GM12872 (cell line): ENCODE measurements around the gene PROSER1.

Source experiments
- CTCF ChIP-seq: IDR thresholded peaks from 3 replicates; pipeline ENCODE4 v1.5.1; 2011; ENCODE audit warnings: low read depth, mild to moderate bottlenecking, low read length, moderate library complexity; ENCODE audit not compliant: insufficient read depth

The PROSER1 gene

GRCh38 chr13:39052944-39053343, 15.1 kb upstream of the PROSER1 start:
- TF ChIP-seq CTCF, result no peak

GRCh38 chr13:39051157-39051556, 13.3 kb upstream of the PROSER1 start:
- peak; percentile 44 for TF ChIP-seq CTCF

- TF ChIP-seq CTCF, result no peak
These were observed 11.4 kb upstream of the PROSER1 start for GRCh38 chr13:39049274-39049673.

- no peak for TF ChIP-seq CTCF
These were observed 10.9 kb upstream of the PROSER1 start for GRCh38 chr13:39048806-39049205.

- no peak for TF ChIP-seq CTCF
These were observed 9.7 kb upstream of the PROSER1 start for GRCh38 chr13:39047560-39047959.

- no peak for TF ChIP-seq CTCF
These were observed 6.6 kb upstream of the PROSER1 start for GRCh38 chr13:39044536-39044935.

- TF ChIP-seq CTCF, result no peak
These were observed 2.3 kb upstream of the PROSER1 start for GRCh38 chr13:39040206-39040605.

GRCh38 chr13:39039041-39039440, 1.2 kb upstream of the PROSER1 start:
- no peak for TF ChIP-seq CTCF
